ENCODE data around the gene CCR6.

CCR6 gene

GRCh38 chr6:167089243-167090142 lies 33.4 kb upstream of the CCR6 start:
- no peak for TF ChIP-seq CTCF (conservative IDR thresholded peaks at IDR 0.05)
- H3K27ac ChIP-seq, result no peak overlapping the region

- H3K27ac ChIP-seq, result no peak overlapping the region
- TF ChIP-seq CTCF (conservative IDR thresholded peaks at IDR 0.05), result no peak
These were observed 32.7 kb upstream of the CCR6 start for GRCh38 chr6:167090171-167090570.

- no peak for TF ChIP-seq CTCF (conservative IDR thresholded peaks at IDR 0.05)
- no peak overlapping the region for H3K27ac ChIP-seq
These were observed 31.7 kb upstream of the CCR6 start for GRCh38 chr6:167091026-167091804.

GRCh38 chr6:167091805-167092107 lies 31.1 kb upstream of the CCR6 start:
- H3K27ac ChIP-seq, result no peak overlapping the region
- no peak for TF ChIP-seq CTCF (conservative IDR thresholded peaks at IDR 0.05)

GRCh38 chr6:167092672-167093339 lies 30.1 kb upstream of the CCR6 start:
- no peak for TF ChIP-seq CTCF (conservative IDR thresholded peaks at IDR 0.05)
- H3K27ac ChIP-seq, result no peak overlapping the region

- no peak for TF ChIP-seq CTCF (conservative IDR thresholded peaks at IDR 0.05)
- H3K27ac ChIP-seq, result no peak overlapping the region
These were observed 29.4 kb upstream of the CCR6 start for GRCh38 chr6:167093406-167093921.

- H3K27ac ChIP-seq, result no peak overlapping the region
- TF ChIP-seq CTCF (conservative IDR thresholded peaks at IDR 0.05), result no peak
These were observed 28.9 kb upstream of the CCR6 start for GRCh38 chr6:167093922-167094432.
